Muscle of arm (tissue), 12 donors: ENCODE measurements around the gene CDC5L. TPM values are rescaled to one million over a fixed set of nuclear protein-coding genes. Genes with fewer than 3 reads are reported as not detected.
A peak's percentile ranks its signal among the peaks of the same experiment; 100 is the strongest.

Experiments
- DNase-seq: peaks from one replicate; pipeline ENCODE4 v3.0.0-alpha.2; 2013
- polyA plus RNA-seq, 12 donors: library from polyadenylated mRNA; unstranded; fragments of 120-200 nt; gene quantifications; one replicate each; pipeline ENCODE4 v1.2.1, GENCODE V29; 2013; ENCODE audit not compliant: insufficient read length in 12 of 12

The CDC5L gene
- polyA plus RNA-seq, 12 donors, result 16.6 to 31.1 (median 28.8) TPM; not detected in 1

DNA sequence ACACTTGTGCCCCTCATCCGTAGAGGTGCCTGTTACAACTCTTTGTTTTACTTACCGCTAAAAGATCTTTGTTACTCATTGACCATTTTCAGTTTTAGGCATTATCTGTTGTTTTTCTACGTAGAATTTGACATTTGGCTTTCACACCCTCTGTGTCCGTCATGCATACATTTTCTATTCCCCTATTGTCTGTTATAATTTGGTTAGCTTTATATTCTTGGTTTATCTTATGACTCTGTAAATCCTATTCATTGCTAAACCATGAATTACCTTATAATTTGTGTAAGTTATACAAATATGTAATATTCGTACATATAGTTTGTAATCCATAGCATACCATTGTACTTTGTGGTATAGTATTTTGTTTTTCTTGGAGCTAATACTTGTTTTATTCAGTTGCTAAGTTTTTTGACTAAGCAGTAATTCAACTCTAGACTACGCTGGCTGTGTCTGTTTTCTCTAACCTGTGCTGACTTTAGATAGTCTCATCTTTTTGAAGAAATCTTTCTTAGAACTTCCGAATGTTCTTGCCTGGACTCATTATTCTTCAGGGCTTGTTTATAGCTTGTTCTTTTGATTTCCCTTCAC, 21.8 kb downstream of the CDC5L start:
- no peak for DNase-seq

DNA sequence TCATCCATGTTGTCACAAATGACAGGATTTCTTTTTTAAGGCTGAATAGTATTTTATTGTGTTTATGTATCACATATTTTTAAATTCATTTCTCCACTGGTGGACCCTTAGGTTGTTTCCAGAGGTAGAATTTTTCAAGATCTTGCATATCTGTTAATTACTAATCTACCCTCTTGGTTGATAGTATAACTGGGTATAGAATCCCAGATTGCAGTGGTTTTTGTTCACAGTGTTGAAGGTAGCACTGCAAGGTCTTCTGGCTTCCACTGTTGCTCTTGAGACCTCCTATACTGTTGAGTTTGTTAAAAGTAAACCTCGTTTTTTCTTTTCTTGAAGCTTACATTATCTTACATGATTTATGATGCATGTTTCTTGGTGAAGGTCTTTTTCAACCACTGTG, 22.9 kb downstream of the CDC5L start:
- DNase-seq, result no peak

DNA sequence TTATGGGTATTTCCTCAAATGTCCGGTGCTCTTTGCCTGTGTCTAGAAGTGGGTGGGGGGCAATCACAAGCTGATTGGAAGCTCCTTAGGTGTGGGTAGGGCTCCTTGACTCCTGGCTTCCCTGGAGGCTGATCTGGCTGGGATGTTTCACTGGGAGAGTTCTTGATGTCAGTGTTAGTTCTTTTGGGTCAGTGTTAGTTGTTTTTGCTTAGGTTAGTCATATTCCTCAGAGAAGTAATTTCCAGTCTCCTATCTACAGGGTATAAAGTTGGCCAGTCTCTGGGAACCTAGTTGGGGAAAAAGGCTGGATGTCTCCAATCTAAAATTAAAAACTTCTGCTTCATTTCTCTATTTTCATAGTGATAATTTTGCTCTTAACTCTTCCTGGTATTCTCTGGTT, 23.6 kb downstream of the CDC5L start:
- DNase-seq, result no peak

DNA sequence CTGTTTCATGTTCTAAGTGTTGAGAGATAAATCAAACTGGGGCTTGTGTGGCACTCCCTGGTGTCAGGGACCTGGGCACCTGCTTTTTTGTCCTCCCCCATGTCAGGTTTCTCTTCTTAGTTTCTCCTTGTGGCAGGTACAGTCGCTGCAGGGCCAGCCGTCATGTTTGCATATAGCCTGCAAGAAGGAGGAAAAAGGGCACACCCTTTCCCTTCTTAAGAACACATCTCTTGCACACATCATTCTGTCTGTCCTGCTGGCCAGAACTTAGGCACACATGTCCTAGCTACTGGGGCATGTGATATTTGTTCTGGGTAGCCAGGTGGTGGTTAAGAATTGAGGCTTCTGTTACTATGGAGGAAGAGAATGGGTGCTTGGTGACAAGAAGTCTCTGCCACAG, 27.9 kb downstream of the CDC5L start:
- DNase-seq, result no peak

DNA sequence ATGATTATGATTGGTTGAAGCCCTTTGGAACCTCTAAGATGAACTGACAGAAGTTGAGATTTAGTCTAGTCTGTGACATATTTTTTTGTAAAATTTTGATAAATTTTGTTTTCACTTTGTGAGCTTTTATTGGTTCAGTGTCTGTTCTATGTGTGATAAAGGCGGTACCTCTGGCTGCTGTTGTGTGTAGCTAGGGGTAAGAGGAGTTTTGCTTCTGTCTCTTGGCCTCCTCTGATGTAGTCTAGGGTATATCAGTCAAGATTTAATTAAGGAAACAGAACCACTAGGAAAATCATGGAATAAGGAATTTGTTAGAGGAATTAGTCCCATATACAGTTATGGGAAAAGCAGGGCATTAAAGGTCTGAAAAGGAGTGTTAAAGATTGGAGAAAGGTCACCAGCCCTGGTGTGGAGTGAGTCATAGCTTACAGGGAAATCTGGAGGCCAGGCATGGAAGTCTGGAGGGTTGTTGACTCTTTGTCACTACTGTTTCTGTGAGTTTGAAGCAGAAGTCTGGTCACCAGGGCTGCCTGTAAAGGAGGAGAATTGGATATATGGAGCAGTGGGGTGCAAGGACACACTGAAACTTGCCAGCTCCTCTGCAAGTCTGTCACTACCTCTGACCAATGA, 28.5 kb downstream of the CDC5L start:
- no peak for DNase-seq

DNA sequence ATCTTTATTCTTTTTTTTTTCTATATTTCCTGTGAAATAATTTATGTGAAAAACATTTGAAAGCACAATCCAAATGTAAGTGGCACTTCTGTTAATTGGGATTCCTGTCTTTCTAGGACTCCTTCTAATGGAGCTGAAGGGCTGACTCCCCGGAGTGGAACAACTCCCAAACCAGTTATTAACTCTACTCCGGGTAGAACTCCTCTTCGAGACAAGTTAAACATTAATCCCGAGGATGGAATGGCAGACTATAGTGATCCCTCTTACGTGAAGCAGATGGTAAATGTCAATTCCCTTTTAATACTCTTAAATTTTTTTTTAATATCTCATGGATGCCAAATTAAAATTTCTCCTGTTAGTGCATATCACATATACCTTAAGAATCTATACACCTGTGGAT, 35.0 kb downstream of the CDC5L start:
- DNase-seq, result no peak

DNA sequence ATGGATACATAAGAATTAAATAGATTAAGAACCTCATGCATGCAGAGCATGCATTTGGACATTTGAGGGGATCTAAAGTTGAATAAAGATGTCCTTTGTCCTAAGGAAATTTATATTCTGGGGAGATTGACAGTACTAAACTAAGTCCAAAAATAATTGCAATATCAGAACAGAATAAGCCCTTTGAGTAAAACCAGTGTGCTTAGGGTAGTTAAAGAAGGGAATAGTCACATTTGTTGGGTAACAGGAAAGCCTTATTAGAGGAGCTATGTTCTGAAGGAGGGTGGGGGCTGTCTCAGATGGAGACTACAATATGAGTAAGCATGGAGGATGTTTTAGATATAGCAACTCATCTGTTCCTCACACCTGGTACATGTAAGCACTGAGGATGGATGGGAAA, 35.8 kb downstream of the CDC5L start:
- no peak for DNase-seq

DNA sequence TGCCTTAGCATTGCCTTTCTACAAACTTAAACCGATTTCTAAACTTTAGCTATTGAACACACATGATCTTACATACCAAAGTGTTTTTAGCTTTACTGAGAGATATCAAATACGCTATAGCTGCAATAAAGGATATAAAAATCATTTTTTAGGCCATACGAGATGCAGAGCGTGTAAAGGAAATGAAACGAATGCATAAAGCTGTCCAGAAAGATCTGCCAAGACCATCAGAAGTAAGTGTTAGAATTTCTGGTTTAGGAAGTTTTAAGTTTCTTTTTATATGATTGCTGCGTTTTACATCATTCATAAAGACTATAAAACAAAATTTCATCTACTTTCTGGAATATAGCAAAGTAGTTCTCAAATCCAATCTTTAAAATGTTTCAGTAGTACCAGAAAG, 38.4 kb downstream of the CDC5L start:
- DNase-seq, result no peak

DNA sequence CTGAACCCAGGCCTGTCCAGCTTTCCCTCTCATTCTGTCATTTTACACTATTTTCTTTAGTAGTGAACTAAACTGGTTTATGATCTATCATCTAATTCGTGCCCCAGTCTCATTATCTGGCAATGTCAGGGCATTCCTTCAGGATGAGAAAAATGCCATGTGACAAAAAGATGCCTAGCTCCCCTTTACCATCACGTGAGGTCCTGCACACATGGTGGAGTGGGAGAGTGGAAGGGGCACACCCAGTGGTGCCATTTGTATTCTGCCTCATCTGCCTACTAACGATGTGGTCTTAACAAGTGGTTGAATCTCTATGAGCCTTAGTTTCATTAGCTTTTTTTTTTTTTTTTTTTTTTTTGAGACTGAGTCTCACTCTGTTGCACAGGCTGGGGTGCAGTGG, 41.2 kb downstream of the CDC5L start:
- DNase-seq, result no peak

DNA sequence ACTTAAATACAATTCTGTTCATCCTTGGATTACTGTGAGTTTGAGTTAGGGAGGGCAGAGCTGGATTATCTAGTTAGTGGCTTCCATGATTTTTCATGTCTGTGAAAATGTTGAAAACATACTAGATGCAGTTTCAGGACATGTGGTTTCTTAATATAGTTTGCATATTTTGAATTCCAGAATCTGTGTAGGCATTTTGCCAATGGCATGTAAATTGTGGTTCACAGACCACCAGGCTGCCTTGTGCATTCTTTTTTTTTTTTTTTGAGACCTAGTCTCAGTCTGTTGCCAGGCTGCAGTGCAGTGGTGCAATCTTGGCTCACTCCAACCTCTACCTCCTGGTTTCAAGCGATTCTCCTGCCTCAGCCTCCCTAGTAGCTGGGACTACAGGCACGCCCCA, 42.8 kb downstream of the CDC5L start:
- no peak for DNase-seq

DNA sequence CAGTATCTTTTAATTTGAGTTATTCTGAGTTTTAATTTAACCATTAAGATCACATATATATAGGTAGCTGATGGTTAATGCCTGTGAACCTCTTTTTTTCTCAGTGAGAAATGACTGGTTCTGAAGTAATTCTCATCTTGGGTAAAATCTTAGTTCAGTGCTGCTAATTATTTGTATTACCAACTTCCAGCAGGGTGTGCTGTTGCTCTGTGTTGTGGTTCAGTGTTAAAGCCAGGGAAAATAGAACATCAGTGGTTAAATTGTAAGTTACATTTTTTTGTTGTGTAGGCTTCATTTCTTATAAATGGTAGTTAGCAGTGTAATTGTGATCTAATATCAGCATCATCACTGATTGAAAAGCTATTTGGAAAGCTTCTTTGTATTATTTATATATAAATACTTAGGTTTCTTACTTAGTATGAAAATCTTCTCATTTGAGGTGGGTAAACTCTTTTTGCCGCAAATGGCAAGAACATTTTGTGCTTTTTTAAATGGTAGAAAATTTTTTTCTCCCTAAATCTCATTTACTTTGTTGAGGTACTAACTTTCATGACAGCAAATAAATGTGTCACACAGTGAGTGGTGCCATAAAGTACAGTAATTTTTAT, 43.7 kb downstream of the CDC5L start:
- peak; percentile 47 for DNase-seq

DNA sequence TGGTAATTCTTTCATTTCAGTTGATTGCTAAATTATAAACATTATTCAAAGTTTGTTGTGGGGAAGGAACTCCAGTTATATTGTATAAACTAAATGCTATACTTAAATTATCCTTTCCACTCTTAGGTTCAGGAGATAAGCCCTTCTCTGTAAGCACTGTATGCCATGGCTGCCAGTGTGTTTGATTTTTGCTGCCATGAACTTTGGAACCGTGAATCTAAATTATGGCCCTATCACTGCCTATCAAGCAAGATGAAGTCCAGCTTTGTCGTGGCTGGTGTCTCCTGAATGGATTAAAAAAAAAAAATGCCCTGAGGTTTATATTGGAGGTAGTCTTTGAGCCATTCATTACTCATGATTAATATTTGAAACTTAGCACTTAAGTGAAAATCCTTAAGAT, 44.7 kb downstream of the CDC5L start:
- DNase-seq, result no peak

DNA sequence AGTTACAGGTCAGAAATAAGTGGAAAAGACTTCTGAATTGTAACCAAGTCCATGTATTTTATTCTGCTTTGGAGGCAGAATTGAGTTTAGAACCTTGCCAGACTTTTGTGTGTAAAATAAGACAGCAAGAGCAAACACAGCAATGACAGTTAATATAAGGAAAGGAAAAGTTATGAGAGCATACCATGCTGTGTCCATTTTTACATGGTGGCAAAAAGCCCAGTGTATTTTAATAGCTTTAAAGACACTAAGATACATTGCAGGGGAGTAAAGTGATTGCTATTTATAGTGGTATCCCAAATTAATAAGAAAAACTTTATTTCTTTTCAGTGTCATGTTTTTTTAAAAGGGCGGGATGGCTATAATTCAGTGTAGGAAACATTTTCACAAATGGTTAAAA, 45.2 kb downstream of the CDC5L start:
- peak; percentile 20 for DNase-seq

DNA sequence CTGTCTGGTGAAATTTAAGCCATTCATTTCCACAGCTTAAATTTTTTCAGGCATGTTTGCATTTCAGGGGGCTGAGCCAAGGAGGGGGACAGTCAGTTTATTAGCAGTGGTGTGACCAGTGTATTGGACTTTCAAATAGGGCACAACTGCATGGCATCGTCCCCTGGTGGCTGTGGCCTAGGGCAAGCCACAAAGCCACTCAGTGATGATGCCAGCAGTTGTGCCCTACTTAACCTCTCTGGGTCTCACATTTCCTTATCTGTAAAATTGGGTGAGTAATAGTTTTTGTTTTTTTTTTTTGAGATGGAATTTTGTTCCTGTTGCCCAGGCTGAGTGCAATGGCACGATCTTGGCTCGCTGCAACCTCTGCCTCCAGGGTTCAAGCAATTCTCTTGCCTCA, 48.0 kb downstream of the CDC5L start:
- DNase-seq, result no peak

DNA sequence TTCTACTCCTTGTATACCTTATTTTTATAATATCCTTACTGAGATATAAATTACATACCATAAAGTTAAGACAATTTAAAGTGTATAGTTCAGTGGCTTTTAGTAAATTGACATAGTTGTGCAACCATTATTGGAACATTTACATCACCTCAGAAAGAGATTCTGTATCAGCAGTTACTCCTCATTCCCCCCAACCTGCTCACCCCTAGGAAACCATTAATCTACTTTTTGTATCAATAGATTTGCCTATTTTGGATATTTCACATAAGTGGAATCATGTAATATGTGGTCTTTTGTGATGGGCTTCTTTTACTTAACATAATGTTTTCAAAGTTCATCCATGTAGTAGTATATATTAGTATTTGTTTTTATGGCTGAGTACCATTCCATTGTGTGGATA, 51.3 kb downstream of the CDC5L start:
- no peak for DNase-seq

DNA sequence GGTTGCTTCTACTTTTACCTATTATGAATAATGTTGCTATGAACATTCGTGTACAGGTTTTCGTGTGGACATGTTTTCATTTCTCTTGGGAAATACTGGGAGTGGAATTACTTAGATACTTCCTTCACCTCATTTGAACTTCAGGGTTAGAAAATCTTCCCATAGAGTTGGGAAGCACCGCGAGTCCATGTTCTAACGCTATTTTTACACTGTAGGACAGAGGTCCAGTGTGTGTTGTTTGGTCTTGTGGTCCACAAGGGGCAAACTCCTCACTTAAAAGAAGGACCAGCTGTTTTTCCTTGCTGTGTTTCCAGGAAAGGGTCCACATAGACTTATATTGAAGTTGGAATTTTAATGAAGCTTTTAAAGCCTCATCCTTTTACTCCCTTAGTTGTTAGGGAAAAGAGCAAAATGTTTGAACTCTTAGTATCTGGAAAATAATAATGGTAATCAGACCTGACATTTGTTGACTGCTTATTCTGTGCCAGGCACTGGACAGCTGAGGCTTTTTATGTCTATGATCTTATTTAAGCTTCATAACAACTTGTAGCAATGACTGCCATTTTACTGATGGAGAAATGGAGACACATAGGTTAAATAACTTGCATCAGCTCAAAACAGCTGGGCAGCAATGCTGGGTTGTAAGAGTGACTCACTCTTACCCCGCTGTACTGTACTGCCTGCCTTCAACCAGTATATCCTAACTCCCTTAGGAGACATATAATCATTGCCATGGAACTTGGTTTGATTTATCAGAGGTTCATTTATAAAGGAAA, 52.0 kb downstream of the CDC5L start:
- no peak for DNase-seq

DNA sequence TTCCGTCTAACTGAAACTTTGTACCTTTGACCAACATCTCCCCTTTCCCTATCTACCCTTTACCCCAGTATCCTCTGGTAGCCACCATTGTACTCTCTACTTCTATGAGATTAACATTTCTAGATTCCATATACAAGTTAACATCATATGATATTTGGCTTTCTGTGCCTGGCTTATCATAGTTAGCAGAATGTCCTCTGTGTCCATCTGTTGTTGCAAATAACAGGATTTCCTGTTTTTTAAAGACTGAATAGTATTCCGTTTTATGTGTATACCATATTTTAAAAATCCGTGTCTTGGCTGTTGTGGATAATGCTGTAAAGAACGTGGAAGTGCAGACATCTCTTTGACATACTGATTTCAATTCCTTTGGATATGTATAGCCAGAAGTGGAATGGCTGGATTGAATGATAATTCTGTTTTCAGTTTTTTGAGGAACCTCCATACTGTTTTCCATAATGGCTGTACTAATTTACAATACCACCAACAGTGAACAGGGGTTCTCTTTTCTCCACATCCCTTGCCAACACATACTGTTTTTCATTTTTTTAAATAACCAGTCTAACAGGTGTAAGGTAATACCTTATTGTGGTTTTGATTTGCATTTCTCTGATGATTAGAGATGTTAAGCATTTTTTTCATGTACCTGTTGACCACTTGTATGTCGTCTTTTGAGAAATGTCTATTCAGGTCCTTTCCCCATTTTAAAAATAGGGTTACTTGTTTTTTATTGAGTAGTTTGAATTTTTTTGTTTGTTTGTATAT, 53.8 kb downstream of the CDC5L start:
- DNase-seq, result no peak

DNA sequence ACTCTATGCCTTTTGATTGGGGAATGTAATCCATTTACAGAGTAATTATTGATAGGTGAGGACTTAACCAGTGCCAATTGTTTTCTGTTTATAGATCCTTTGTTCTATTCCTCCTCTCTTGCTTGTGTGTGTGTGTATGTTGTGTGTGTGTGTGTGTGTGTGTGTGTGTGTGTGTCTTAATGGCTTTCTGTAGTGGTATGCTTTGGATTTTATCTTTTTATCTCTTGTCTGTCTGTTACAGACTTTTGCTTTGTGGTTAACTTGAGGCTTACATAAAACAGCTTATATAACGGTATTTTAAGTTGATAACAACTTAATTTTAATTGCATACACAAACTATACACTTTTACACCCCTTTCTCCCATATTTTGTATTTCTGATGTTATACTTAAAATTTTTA, 54.7 kb downstream of the CDC5L start:
- no peak for DNase-seq

DNA sequence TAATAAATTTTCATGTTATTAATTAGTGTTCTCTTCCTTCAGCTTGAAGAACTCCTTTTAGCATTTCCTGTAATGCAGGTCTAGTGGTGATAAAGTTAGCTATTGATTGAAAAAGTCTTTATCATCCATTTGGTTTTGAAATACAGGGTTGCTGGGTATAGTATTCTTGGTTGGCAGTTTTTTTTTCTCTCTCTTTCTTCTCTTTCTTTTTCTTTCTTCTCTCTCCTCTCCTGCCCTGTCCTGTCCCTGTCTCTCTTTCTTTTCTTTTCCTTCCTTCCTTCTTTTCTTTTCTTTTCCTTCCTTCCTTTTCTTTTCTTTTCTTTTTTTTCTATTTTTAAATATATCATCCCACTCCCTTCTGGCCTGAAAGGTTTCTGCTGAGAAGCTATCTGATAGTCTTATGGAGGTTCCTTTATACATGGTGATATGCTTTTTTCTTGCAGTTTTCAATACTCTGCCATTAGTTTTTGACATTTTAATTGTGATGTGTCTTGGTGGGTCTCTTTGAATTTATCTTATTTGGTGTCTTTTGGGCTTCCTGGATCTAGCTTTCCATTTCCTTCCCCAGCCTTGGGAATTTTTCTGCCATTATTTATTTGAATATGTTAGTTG, 55.4 kb downstream of the CDC5L start:
- DNase-seq, result no peak

DNA sequence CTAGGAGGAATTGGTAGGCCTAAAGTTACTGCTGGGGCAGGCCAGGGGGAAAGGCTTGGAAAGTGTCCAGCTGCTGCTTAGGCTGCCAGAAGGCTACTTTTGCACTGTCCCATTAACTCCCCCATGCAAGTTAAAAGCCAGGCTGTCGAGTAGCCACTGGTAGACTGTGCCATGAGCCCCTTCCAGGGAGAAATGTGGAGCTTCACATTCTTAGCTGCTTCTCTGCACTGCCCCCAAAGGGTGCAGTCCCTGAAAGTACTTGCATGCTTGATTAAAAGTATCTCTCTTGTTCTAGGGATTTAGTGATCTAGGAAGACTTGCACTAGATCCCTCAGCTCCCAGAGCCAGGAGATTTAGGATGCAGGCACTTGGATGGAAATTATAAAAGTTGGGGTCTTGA, 57.3 kb downstream of the CDC5L start:
- no peak for DNase-seq

DNA sequence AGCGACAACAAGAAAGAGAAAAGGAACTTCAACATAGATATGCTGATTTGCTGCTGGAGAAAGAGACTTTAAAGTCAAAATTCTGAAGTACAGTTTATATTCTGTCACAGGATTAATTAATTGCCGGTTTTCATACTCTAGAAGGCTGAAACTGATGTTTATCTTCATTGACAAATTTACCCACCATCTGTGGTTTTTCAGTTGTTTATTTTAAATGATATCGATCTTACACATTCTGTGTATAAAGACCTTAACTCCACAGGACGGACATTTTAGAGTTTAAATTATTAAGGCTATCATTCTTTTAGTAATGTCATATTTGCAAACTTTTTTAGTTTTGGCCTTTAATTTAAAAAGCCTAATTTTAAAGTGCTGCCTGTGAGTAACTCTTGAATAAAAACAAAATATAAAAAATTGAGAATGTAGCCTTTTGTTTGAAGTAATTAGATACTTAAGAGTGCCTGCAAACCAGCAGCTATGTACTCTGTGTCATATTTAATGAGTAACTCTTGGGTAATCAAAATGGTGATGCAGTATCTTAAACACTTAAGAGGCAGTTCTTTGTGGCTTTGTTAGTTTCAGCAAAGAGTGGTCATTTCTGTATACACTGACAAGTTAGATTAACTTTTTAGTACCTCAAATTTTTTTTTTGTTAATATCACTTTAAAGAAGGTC, 59.3 kb downstream of the CDC5L start:
- no peak for DNase-seq
